Adrenal gland (tissue), 5 donors: Measurements from ENCODE around the gene TAF3.

Source experiments
- POLR2A ChIP-seq, 2 donors: fragments of 450-650 bp; IDR thresholded peaks; one replicate each; pipeline ENCODE4 v1.6.1; 2017; ENCODE audit warnings: antibody characterized with exemption in 2 of 2, mild to moderate bottlenecking in 2 of 2, moderate library complexity in 1 of 2
- TF ChIP-seq, protein P1 (sequence below), 6 experiments: fragments of 450-650 bp in 4 of 6; fragments of 200-600 bp in 2 of 6; sonication (generic) in 1 of 6; IDR thresholded peaks; 1 replicate in 5 of 6; 2 replicates in 1 of 6; pipeline versions ENCODE4 v1.5.1 to v1.8.0; 2016 to 2021; ENCODE audit warnings: antibody characterized with exemption in 6 of 6, mild to moderate bottlenecking in 2 of 6, moderate library complexity in 1 of 6
- donor health status: DM: no; HTN: no; CAD: no.

GRCh38 chr10:8061274-8062211 lies 243.2 kb downstream of the TAF3 start:
- TF ChIP-seq, protein P1, sequence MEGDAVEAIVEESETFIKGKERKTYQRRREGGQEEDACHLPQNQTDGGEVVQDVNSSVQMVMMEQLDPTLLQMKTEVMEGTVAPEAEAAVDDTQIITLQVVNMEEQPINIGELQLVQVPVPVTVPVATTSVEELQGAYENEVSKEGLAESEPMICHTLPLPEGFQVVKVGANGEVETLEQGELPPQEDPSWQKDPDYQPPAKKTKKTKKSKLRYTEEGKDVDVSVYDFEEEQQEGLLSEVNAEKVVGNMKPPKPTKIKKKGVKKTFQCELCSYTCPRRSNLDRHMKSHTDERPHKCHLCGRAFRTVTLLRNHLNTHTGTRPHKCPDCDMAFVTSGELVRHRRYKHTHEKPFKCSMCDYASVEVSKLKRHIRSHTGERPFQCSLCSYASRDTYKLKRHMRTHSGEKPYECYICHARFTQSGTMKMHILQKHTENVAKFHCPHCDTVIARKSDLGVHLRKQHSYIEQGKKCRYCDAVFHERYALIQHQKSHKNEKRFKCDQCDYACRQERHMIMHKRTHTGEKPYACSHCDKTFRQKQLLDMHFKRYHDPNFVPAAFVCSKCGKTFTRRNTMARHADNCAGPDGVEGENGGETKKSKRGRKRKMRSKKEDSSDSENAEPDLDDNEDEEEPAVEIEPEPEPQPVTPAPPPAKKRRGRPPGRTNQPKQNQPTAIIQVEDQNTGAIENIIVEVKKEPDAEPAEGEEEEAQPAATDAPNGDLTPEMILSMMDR (IDR thresholded peaks at IDR 0.05), result no peak
- no peak for TF ChIP-seq POLR2A (IDR thresholded peaks at IDR 0.05)
